SKM-1 treated with dmso at 0.1 percent for 144 hours (cell line): Measurements from ENCODE around the gene BIN1.
A peak's percentile ranks its signal among the peaks of the same experiment; 100 is the strongest.
"Not testable (repeated sequence)": the region's sequence is repeated elsewhere in the genome, so short reads cannot be mapped to it uniquely, and the experiment has no call there.

ENCODE experiments used
- DNase-seq: peaks from one replicate; lab custom pipeline; 2025; ENCODE audit not compliant: unreplicated experiment; lab: John Stamatoyannopoulos, UW

BIN1 gene

GRCh38 chr2:127029350-127030051, 77.5 kb downstream of the BIN1 start:
- no peak for DNase-seq

GRCh38 chr2:127028745-127029144, 78.2 kb downstream of the BIN1 start:
- DNase-seq, result not testable (repeated sequence)

- DNase-seq, result no peak
These were observed 79.2 kb downstream of the BIN1 start for GRCh38 chr2:127027715-127028114.

- DNase-seq, result no peak
These were observed 81.4 kb downstream of the BIN1 start for GRCh38 chr2:127025359-127026166.

- no peak for DNase-seq
These were observed 82.1 kb downstream of the BIN1 start for GRCh38 chr2:127024769-127025358.

- DNase-seq, result no peak
These were observed 83.5 kb downstream of the BIN1 start for GRCh38 chr2:127023504-127023903.

- DNase-seq, result no peak
These were observed 84.1 kb downstream of the BIN1 start for GRCh38 chr2:127022817-127023216.

- DNase-seq, result no peak
These were observed 86.4 kb downstream of the BIN1 start for GRCh38 chr2:127020536-127020935.

- no peak for DNase-seq
These were observed 89.4 kb downstream of the BIN1 start for GRCh38 chr2:127017548-127017947.

- no peak for DNase-seq
These were observed 90.6 kb downstream of the BIN1 start for GRCh38 chr2:127016329-127016728.

GRCh38 chr2:127015106-127015910, 91.6 kb downstream of the BIN1 start:
- DNase-seq, result no peak

- DNase-seq, result peak; percentile 69
These were observed 92.3 kb downstream of the BIN1 start for GRCh38 chr2:127014630-127015029.

- no peak for DNase-seq
These were observed 92.7 kb downstream of the BIN1 start for GRCh38 chr2:127014224-127014623.

GRCh38 chr2:127012868-127013267, 94.1 kb downstream of the BIN1 start:
- no peak for DNase-seq

- no peak for DNase-seq
These were observed 94.7 kb downstream of the BIN1 start for GRCh38 chr2:127012215-127012614.

- no peak for DNase-seq
These were observed 95.2 kb downstream of the BIN1 start for GRCh38 chr2:127011796-127012195.

GRCh38 chr2:127011231-127011661, 95.7 kb downstream of the BIN1 start:
- DNase-seq, result no peak

GRCh38 chr2:127008265-127009015, 98.5 kb downstream of the BIN1 start:
- DNase-seq, result no peak

- DNase-seq, result no peak
These were observed 99.3 kb downstream of the BIN1 start for GRCh38 chr2:127007652-127008051.

- no peak for DNase-seq
These were observed 100.0 kb downstream of the BIN1 start for GRCh38 chr2:127006962-127007361.
